CD4-positive, alpha-beta T cell treated with Interleukin-10 for 1 hour (primary cell): ENCODE measurements around the gene CFB.
A peak's percentile ranks its signal among the peaks of the same experiment; 100 is the strongest.

Experiments used
- DNase-seq: peaks from one replicate; pipeline ENCODE4 v3.0.0-alpha.2; 2020

CFB gene

GRCh38 chr6:31949926-31950548 lies 4.1 kb downstream of the CFB start:
- DNase-seq, result no peak

DNA sequence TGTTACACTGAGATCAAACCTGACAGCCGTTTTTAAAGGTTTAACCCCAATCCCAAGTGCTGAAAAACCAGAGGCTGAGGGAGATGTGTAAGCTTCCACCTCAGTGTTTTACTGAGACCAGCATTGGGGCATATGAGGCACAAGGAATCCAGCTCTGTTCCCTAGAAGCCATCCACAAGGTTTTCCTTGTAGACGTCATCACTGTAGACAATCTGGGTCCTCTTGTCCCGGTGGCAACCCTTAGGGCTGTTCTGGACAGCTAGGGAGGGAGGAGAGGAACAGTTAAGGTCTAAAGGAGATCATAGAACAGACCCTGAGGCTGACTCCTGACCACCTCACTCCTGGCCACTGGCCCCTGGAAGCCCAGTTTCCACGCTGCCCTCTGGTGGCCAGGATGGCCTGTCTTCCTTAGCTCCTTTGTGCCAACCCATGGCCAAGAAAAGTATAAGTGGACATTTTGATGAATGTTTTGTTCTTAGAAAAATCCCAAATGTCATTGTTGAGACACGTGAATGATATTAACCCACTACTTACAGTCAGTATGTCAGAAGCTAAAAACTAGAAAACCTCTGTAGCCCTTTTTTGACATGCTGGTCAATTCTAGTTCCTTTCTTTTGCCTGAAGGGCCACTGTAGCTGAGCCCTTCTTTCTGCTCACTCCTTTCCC lies 6.4 kb downstream of the CFB start:
- peak; percentile 43 for DNase-seq

DNA sequence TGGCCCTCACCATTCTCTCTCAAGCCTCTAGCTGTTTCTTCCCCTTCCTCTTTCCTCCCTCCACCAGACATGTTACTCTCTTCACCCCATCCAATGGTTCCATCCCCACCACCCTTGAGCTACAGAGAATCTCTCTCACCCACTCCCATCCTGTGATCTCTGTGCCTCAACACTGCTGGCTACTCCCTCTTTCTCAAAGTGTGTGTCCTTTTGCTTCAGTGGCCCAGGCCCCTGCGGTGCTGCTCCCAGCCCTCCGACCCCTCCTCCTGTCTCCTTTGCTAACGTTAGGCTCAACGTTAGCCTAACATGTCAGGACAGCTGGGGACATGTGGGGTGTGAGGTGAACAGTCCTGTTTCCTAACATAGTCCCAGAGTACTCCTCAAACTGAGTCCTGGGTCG lies 7.0 kb downstream of the CFB start:
- DNase-seq, result no peak

GRCh38 chr6:31954511-31954910 lies 8.6 kb downstream of the CFB start:
- no peak for DNase-seq

DNA sequence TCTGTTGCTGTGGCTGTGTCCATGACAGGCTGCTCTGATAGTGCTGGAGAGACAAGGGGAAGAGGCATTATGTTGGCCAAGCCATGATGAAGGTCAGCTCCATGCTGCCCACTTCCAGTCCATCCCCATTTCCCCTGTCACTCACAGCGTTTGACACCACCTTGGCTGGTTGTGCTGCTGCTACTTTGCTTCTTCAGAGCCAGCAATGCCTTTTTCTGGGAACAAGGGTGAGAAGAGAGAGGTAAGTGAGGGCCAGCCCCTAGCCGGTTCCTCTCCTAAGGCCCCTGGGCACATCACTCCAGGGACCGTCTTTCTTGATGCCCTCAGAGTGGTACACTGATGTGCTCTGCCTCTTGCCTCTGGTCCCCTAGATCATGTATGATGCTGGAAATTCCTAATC lies 10.9 kb downstream of the CFB start:
- no peak for DNase-seq

GRCh38 chr6:31958412-31958740 lies 12.5 kb downstream of the CFB start:
- DNase-seq, result no peak

DNA sequence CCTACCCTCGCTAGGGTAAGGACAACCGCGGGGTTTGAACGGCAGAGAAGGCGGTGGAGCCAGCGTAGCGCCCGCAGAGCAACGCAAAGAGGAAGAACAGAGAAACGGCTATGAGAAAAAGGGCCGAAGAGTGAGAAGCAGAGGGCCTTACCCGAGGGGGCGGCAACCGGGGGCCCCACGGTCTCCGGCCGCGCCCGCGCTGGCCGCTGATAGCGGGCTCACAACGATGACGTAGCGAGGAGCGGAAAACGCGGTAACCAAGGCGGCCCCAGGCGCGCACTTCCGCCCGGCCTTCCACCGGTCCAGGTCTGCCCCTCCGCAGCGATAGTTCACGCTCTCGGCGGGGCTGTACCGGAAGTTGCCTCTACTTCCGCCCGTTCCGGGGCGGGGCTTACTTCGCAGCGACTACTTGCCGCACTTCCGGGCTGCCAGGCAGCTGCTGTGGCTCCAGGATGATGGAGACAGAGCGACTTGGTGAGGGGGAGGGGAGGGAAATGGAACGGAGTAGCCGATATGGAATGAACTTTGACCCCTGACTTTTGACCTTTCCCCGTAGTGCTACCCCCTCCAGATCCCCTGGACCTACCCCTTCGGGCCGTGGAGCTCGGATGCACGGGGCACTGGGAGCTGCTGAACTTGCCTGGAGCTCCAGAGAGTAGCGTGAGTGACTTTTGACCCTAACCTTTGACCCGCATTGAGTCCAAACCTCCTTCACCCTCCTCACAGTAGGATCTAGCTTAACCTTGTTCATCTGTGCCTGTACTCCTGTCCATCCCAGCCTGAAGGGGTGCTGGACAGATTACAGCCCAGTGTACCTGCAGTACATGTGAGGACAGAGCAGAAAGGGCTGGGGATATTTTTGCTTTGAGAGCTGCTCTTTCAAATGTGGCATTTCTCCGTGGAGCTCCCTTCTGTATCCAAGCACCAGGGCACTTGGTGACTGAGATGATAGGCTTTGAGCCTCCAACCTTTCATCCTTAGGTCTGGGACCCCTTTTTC lies 13.1 kb downstream of the CFB start, which contains the start of the genes NELFE and SKIC2:
Gene NELFE (minus strand): TSS at position 231 of the 999 bp plus-strand sequence. CDS start 525 bp downstream, outside the sequence.
Gene SKIC2 (plus strand): TSS at position 435 of the 999 bp plus-strand sequence. CDS start 18 bp downstream, at position 453.
- DNase-seq, result peak; percentile 99

DNA sequence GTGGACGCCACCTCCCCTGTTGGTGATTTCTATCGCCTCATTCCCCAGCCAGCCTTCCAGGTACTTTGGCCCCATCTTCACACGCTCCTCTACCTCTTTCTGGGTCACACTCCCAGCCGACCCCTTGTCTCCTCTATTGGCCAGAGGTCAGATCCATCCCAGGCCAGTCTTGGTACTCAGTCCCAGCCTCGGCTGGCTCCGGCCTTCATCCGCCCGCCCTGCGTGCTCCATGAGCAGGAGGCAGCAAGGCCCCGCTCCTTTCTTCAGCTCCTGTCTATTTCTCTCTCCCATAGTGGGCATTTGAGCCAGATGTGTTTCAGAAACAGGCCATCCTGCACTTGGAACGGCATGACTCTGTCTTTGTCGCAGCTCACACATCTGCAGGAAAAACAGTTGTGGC lies 15.7 kb downstream of the CFB start:
- DNase-seq, result no peak

GRCh38 chr6:31963921-31964320 lies 18.0 kb downstream of the CFB start:
- DNase-seq, result no peak

DNA sequence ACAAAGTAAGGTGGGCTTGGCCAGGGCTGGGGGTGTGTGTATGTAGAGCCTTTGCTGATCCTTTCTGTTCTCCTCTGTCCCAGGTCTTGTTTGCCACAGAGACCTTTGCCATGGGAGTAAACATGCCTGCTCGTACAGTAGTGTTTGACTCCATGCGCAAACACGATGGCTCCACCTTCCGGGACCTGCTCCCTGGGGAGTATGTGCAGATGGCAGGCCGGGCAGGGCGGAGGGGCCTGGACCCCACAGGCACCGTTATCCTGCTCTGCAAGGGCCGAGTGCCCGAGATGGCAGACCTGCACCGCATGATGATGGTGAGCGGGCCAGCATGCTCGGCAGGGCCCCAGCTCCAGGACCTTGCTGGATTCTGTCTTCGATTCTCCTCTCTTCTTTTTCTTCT lies 19.8 kb downstream of the CFB start:
- DNase-seq, result no peak

- DNase-seq, result no peak
Measured at GRCh38 chr6:31966506-31966905, 20.6 kb downstream of the CFB start.

DNA sequence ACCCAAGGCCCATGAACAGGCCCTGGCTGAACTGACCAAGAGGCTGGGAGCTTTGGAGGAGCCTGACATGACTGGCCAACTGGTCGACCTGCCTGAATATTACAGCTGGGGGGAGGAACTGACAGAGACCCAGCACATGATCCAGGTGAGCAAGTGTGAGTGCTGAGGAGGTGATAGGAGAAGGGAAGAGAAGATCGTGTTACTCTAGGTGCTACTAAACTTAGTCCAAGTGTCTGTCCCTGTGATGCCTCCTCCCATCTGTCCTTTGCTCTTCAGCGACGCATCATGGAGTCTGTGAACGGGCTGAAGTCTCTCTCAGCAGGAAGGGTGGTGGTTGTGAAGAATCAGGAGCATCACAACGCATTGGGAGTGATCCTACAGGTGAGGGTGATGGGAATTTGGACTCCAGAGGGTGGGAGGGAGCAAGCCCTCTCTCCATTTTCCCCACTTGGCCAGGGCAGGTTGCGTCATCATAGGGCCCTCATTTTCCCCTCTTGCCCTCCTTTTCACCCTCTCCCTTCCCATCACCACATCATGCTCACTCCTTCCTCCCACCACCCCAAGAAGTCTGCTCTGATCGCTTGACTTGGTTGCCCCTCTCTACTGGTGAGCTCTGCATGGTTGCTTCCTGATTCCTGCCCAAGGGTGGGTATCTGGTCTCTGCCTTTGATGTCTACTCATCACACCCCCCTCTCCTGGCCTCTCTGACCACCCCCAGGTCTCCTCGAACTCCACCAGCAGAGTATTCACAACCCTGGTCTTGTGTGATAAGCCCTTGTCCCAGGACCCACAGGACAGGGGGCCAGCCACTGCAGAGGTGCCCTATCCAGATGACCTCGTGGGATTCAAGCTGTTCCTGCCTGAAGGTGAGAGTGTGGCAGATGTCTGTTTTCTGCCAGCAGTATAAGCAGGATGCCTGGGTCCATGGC lies 21.4 kb downstream of the CFB start:
- DNase-seq, result no peak

DNA sequence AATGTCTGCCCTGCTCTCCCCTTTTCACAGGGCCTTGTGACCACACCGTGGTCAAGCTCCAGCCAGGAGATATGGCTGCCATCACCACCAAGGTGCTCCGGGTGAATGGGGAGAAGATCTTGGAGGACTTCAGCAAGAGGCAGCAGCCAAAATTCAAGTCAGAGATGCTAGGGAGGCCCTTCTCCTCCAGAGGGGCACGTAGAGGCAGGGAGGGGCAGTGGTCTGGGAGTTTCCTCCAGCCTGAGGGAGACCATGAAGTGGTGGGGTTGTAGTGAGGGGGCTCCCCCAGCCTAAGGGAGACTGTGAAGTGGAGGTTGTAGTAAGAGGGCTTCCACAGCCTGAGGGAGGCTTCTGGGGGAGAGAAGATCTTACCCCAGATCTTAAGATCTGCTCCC lies 22.0 kb downstream of the CFB start:
- no peak for DNase-seq

DNA sequence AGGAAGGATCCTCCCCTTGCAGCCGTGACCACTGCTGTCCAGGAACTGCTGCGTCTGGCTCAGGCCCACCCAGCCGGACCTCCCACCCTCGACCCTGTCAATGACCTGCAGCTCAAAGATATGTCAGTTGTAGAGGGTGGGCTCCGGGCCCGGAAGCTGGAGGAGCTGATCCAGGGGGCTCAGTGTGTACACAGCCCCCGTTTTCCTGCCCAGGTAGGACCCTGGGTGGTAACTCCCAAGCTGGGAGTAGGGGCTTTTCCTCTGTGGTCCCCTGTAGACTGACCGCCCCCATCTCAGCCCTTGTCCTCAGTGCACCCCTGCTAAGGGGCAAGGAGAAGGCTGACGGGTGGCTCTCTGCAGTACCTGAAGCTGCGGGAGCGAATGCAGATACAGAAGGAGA lies 22.4 kb downstream of the CFB start:
- no peak for DNase-seq

GRCh38 chr6:31968791-31969711 lies 23.2 kb downstream of the CFB start:
- no peak for DNase-seq

DNA sequence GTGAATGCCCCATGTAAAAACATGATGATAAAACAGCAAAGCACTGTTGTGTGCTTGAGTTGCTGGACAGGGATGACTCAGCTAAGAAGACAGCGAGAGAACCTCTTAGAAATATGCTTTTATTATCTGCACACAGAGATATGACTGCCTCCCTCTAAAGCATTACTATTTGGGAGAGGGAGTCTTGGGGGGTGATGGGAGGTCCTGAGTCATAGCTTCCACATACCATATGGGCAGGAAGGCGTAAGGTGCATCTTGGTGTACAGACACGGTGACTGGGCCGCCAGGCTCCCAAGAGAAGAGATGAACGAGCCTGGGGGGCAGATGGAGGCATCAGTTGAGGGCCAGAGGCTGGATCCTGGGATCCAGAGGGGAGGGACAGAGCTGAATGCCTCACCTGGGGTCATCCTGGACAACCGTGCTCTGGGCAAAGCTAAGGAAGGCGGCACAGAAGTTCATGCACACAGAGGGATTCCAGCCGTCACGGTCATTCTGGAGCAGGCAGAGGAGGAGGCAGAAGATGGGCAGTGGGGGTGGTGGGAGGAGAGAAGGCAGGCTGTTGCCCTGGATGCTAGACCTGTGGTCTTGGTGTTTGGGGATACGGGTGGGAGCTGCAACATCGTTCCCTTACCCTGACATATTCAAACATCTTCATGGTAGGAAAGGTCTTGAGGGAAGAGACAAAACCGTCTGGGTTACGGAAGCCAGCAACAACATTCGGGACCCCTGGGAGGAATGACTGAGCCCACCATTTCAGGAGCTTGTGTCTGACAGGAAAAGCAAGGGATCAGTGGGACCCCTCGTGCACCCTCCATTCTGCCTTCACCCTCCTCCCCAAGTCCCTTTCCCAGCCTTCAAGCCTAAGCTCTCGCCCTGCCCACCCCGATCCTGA lies 24.1 kb downstream of the CFB start:
- DNase-seq, result no peak

GRCh38 chr6:31970604-31971271 lies 24.8 kb downstream of the CFB start:
- DNase-seq, result peak; percentile 9

GRCh38 chr6:31971279-31971992 lies 25.5 kb downstream of the CFB start:
- DNase-seq, result no peak
